Measurements from ENCODE around the gene CIAO3.
"Not testable (repeated sequence)": the region's sequence is repeated elsewhere in the genome, so short reads cannot be mapped to it uniquely, and the experiment has no call there.

The CIAO3 gene

DNA sequence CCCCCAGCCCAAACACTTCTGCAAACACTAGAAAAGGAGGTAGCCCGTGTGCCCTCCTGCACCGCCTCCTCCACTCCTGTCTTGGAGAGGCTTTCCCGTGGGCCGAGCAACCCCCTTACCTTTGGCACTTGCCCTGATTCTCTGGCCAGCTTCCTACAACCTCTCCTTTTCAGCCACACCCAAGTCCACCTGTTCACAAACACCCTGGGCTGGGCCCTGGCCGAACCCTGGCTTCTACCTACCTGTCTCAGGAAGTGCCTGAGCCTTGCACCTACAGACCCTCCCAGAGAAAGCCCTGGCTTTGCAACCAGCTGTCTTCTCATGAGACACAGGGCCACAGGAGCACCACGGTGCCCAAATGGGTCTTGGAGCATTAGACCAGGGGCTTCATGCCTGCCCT, 21.9 kb downstream of the CIAO3 start:
- DNase-seq: no peak
- peak overlapping the region; percentile 85 for H3K4me3 Mint-ChIP-seq
- no peaks in the 10 kb centered on the region for H3K9me3 Mint-ChIP-seq
- H3K36me3 Mint-ChIP-seq (ENCODE audit: low read depth): no peaks in the 10 kb centered on the region
- peak overlapping the region; percentile 50 for H3K27ac Mint-ChIP-seq
- H3K4me1 Mint-ChIP-seq: peaks cover 23% of the 10 kb centered on the region
- no peak for ATAC-seq
- peaks cover 3% of the 10 kb centered on the region for H3K27me3 Mint-ChIP-seq

DNA sequence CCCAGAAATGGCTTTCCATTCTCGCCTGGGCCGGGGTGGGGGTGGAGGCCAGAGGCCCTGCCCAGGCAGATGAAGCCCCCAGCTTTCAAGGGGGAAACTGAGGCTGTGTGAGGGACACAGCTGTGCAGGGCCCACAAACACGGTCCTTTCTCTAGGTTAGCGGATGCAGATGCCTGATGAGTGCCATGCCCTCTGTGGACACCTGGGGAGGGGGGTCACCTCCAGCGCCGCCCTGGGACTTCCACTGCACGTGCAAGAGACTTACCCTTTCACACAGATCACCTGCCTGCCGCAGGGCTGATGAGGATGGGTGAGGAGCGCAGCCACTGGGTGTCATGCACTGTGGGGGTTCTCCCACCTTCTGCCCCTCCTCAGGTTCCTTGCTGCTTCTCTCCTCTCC, 22.4 kb downstream of the CIAO3 start:
- H3K4me3 Mint-ChIP-seq: no peak overlapping the region

DNA sequence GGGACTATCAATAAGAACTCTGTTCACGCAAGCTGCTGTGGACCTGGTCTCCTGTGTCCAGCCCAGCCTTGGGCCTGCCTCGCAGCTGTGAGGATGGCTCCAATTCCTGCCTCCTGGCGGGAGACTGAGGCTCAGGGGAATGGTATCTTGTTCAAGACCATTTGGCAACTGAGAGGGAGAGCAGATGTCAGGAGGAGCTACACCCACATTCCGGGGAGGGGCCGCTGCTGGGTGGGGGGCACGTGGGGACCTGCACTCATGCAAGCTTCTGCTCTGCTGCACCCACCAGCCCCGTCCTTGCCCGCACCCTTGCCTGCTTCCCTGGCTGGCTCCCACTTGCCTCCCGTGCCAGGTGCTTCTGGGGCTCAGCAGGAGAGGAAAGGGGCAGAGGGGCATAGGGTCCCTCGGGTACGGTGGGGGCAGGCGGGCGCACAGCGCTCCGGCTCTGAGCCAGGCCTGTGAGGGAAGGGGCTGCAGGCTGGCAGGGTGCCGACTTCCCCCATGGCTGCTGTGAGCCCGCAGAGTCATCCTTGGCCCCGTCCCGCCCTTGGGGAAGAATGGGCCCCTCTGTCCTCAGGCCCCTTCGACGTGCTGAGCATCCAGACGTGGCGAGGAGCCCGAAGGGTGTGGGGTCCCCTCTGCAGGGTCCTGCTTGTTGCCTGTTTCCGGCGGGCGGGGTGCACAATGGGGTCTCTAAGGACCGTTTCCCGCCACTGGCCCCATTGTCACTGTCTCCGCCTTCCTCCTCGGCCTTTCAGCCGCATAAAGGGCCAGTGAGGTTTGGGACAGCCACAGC, 23.1 kb downstream of the CIAO3 start:
- Mint-ChIP-seq H3K4me1 (peaks cover 23% of the 10 kb centered on the region), H3K9me3 (no peaks in the 10 kb centered on the region), H3K4me3 (no peak overlapping the region), H3K27ac (no peak overlapping the region), H3K36me3 (ENCODE audit: low read depth) (no peaks in the 10 kb centered on the region), H3K27me3 (peaks cover 10% of the 10 kb centered on the region)
- no peak for ATAC-seq
- DNase-seq: no peak

More for the DNA sequence above, 22.4 kb downstream of the CIAO3 start:
- peaks cover 7% of the 10 kb centered on the region for H3K27me3 Mint-ChIP-seq
- ATAC-seq: no peak
- H3K36me3 Mint-ChIP-seq (ENCODE audit: low read depth): no peaks in the 10 kb centered on the region
- peaks cover 23% of the 10 kb centered on the region for H3K4me1 Mint-ChIP-seq
- no peaks in the 10 kb centered on the region for H3K9me3 Mint-ChIP-seq
- H3K27ac Mint-ChIP-seq: no peak overlapping the region
- no peak for DNase-seq

DNA sequence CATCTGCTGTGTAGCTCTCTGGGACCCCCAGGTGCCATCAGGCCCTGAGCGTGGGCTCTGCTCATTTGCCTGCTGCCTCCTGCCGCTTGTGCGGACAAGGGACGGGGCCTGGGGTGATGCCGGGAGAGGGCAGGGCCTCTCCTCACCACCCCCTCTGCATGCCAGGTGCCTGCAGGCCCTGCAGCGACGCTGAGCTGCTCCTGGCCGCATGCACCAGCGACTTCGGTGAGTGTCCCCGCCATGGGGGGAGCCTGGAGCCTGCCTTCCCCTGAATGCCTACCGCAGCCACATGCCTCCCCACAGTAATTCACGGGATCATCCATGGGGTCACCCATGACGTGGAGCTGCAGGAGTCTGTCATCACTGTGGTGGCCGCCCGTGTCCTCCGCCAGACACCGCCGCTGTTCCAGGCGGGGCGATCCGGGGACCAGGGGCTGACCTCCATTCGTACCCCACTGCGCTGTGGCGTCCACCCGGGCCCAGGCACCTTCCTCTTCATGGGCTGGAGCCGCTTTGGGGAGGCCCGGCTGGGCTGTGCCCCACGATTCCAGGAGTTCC, 23.9 kb downstream of the CIAO3 start:
- Mint-ChIP-seq H3K9me3 (no peaks in the 10 kb centered on the region), H3K27me3 (peaks cover 14% of the 10 kb centered on the region), H3K4me1 (peaks cover 22% of the 10 kb centered on the region), H3K36me3 (ENCODE audit: low read depth) (no peaks in the 10 kb centered on the region), H3K27ac (no peak overlapping the region), H3K4me3 (peak overlapping the region; percentile 61)
- ATAC-seq: no peak
- DNase-seq: no peak

DNA sequence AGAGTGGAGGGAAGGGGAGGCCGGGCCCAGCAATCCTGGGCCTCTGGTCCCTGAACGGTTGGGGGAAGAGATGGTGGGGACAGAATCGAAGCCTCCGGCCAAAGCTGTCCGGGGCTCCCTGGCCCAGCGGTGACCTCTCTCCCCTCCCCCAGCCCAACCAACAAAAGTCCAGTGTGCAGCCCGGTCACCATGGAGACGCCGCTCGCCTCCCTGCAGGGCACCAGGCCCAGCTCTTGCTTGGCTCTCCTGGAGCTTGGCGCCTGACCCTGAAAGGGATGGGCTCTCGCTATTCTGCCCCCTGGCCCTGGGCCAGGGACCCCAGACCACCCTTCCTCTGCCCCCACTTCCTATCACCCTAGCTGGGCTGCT, 24.6 kb downstream of the CIAO3 start:
- DNase-seq (no peak), ATAC-seq (no peak)
- Mint-ChIP-seq H3K4me1 (peaks cover 22% of the 10 kb centered on the region), H3K4me3 (peak overlapping the region; percentile 61), H3K27me3 (peaks cover 15% of the 10 kb centered on the region), H3K27ac (no peak overlapping the region), H3K9me3 (no peaks in the 10 kb centered on the region), H3K36me3 (ENCODE audit: low read depth) (no peaks in the 10 kb centered on the region)

DNA sequence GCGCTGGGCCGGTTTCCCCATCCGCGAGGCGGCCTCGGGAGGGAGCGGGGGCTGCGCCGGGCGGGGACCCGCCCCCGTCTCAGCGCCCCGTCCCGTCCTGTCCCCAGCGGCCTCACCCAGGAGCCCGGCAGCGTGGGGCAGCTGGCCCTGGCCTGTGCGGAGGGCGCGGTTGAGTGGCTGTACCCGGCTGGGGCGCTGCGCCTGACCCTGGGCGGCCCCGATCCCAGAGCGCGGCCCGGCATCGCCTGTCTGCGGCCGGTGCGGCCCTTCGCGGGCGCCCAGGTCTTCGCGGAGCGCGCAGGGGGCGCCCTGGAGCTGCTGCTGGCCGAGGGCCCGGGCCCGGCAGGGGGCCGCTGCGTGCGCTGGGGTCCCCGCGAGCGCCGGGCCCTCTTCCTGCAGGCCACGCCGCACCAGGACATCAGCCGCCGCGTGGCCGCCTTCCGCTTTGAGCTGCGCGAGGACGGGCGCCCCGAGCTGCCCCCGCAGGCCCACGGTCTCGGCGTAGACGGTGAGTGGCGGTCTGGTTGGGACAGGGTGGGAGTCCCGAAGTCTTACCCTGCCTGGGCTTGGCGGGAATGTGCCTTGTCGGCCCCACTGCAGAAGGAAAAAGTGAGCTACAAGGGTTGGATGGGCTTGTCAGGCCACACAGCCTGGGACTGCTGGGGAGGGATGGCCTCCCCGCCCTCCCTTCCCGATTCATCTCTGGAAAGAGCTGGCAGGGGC, 25.2 kb downstream of the CIAO3 start:
- H3K27ac Mint-ChIP-seq: no peak overlapping the region
- DNase-seq: peak; percentile 43
- peak; percentile 5 for ATAC-seq
- no peaks in the 10 kb centered on the region for H3K36me3 Mint-ChIP-seq (ENCODE audit: low read depth)
- H3K27me3 Mint-ChIP-seq: peaks cover 17% of the 10 kb centered on the region
- peaks cover 22% of the 10 kb centered on the region for H3K4me1 Mint-ChIP-seq
- no peaks in the 10 kb centered on the region for H3K9me3 Mint-ChIP-seq
- peak overlapping the region; percentile 61 for H3K4me3 Mint-ChIP-seq

DNA sequence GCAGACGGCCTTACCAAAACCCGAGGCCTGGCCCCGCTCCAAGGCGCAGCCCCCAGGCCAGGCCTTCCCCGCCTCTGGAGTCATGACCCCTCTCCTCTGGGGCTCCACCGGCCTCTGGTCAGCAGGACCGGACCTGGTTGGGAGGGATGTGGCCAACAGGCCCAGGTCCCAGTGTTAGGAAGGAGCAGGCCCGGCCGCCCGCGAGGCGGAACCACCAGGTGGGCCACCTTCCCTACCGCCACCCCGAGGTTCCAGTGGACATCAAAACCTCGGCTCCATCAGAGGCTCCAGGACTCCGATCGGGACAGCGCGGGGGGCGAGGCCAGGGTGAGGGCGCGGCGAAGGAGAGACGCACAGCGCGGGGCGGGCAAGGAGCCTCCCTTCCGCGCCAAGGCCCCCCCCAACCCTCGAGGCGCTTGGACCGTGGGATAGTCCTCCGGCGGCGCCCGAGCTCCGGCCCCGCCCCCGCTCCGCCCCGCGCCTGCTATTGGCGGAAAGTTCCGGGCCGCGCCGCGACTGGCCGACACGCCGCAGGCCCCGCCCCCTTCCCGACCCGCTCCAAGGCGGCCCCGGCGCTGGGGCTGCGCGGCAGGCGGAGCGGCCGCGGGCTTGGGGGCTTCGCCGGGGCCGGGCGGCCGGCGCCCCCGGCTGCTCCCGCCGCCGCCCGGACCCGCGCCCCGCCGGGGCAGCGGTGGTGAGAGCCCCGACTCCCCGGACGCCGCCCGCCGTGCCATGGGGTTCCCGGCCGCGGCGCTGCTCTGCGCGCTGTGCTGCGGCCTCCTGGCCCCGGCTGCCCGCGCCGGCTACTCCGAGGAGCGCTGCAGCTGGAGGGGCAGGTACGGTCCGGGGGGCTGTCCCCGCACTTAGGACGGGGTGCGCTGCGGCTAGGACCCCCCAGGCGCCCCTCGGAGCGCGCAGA, 26.0 kb downstream of the CIAO3 start, which contains the start of gene METRN:
METRN (plus strand) TSS at position 561 of the 919 bp plus-strand sequence; CDS start at position 733, 172 bp downstream.
- Mint-ChIP-seq H3K4me1 (peaks cover 18% of the 10 kb centered on the region), H3K4me3 (peak within 1 kb of the TSS; percentile 61), H3K27me3 (peaks cover 19% of the 10 kb centered on the region), H3K36me3 (ENCODE audit: low read depth) (no peaks in the 10 kb centered on the region), H3K9me3 (no peaks in the 10 kb centered on the region), H3K27ac (no peak within 1 kb of the TSS)
- ATAC-seq: peak; percentile 77
- peak; percentile 95 for DNase-seq

DNA sequence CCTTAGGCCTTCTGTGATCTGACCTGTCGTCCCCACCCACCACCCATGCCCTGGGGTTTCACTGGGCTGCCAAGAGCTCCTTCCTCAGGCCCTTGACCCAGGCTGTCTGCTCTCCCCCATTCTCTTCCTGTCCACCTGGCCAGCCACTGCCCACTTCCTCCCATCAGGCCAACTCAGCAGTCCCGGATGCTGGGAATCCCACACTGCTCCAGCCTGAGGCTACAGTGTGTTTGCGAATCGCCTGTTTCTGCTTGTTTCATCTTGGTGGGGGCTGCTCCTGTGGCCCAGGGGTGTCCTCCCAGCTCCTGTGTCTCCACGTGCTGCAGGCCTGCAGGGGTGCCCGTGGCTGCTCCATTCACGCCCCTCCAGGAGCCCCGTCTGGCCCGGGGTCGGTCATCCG, 26.7 kb downstream of the CIAO3 start:
- H3K27me3 Mint-ChIP-seq: peaks cover 24% of the 10 kb centered on the region
- no peak for DNase-seq
- ATAC-seq: no peak
- no peak overlapping the region for H3K4me3 Mint-ChIP-seq
- no peak overlapping the region for H3K27ac Mint-ChIP-seq
- no peaks in the 10 kb centered on the region for H3K36me3 Mint-ChIP-seq (ENCODE audit: low read depth)
- no peaks in the 10 kb centered on the region for H3K9me3 Mint-ChIP-seq
- H3K4me1 Mint-ChIP-seq: peaks cover 11% of the 10 kb centered on the region

DNA sequence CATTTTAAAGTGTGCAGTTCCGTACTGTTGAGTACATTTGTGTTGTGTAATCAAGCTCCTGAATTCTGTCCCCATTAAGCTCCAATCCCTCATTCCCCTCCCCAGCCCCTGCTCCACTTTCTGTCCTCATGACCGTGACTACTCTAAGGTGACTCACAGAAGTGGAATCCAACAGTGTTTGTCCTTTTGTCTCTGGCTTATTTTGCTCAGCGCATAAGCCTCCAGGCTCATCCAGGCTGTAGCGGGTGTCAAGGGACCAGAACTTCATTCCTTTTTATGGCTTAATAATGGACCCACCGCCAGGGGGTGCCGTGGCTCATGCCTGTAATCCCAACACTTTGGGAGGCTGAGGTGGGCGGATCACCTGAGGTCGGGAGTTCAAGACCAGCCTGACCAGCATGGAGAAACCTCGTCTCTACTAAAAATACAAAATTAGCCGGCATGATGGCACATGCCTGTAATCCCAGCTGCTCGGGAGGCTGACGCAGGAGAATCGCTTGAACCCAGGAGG, 28.0 kb downstream of the CIAO3 start:
- peaks cover 35% of the 10 kb centered on the region for H3K27me3 Mint-ChIP-seq
- H3K36me3 Mint-ChIP-seq (ENCODE audit: low read depth); H3K4me1 Mint-ChIP-seq; H3K27ac Mint-ChIP-seq; H3K4me3 Mint-ChIP-seq; ATAC-seq; H3K9me3 Mint-ChIP-seq: not testable (repeated sequence)
- DNase-seq: peak; percentile 73

DNA sequence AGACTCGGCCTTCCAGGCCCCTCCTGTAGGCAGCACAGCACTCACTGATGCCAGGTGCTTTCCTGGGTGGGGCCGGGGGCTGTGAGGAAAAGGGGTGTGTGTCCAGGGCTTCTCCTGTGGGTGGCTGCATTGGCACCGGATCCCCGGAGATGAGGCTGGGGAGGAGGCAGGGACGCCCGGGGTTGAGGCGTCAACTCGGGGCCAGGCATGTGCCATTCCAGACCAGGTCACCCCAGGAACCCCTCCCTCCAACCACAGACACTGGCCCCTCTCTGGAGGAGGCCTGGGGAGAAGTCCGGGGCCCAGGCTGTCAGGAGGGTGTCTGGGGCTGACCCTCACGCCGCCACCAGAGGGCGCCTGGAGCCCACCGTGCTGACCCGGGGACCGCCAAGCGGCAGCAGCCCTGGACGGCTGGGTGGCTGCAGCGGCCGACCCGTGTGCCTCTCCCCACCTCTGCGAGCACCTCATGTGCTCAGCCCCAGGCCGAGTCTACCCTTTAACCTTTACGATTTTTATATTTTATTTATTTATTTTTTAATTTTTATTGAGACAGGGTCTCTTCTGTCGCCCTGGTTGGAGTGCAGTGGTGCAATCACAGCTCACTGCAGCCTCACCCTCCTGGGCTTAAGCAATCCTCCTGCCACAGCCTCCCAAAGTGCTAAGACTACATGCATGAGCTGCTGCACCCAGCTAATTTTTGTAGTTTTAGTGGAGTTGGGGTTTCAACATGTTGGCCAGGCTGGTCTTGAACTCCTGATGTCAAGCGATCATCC, 29.1 kb downstream of the CIAO3 start:
- no peaks in the 10 kb centered on the region for H3K36me3 Mint-ChIP-seq (ENCODE audit: low read depth)
- H3K4me1 Mint-ChIP-seq: peaks cover 6% of the 10 kb centered on the region
- no peak overlapping the region for H3K27ac Mint-ChIP-seq
- peak; percentile 89 for DNase-seq
- no peak overlapping the region for H3K4me3 Mint-ChIP-seq
- peaks cover 43% of the 10 kb centered on the region for H3K27me3 Mint-ChIP-seq
- H3K9me3 Mint-ChIP-seq: no peaks in the 10 kb centered on the region
- ATAC-seq: peak; percentile 58

DNA sequence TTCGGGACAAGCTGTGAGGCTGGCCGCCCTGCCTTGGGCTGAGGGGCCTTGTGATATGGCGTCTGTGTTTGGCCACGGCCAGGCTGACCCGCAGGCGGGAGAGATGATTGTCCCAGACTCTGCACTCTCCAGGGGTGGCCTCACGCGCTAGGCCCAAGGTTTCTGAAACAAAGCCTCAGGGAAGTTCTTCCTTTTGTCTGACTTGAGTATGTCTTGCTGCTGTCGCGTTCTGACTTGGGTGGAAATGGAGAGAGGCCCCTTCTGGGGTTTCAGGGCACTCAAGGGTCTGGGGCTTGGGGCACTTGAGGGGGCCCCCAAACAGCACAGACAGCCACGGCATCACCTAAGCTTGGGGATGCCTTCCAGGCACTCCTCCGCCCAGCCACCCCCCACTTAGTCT, 29.7 kb downstream of the CIAO3 start:
- H3K27ac Mint-ChIP-seq: no peak overlapping the region
- no peaks in the 10 kb centered on the region for H3K9me3 Mint-ChIP-seq
- no peak overlapping the region for H3K4me3 Mint-ChIP-seq
- peaks cover 5% of the 10 kb centered on the region for H3K4me1 Mint-ChIP-seq
- no peaks in the 10 kb centered on the region for H3K36me3 Mint-ChIP-seq (ENCODE audit: low read depth)
- peaks cover 50% of the 10 kb centered on the region for H3K27me3 Mint-ChIP-seq
- DNase-seq (no peak), ATAC-seq (no peak)

DNA sequence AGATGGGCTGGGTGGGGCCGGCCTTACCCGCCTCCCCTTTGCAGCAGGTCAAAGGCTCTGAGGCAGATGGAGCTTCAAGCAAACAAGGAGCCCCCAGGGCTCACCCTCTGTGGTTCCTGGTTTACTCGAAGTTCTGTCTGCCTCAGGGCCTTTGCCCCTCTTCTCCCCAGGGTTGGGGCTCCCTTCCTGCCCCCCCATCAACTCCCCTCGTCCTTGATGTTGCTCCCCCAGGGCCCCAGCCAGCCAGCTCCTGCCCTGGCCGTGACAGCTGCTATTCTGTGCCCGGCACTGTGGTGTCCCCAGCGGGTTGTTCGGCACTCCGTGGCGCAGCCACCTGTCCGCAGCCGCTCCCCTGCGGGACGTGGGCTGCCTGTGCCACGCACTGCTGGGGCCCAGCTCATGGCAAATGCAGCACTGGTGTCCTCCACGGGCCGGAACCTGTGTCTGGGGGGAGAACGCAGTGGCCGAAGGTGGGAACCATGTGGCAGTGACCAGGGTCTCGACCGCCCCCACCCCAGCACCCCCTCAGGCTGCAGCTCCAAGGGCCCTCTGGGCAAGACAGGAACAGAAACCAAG, 30.2 kb downstream of the CIAO3 start:
- peaks cover 50% of the 10 kb centered on the region for H3K27me3 Mint-ChIP-seq
- ATAC-seq: no peak
- H3K27ac Mint-ChIP-seq: no peak overlapping the region
- H3K36me3 Mint-ChIP-seq (ENCODE audit: low read depth): no peaks in the 10 kb centered on the region
- no peak for DNase-seq
- H3K4me1 Mint-ChIP-seq: peaks cover 5% of the 10 kb centered on the region
- no peaks in the 10 kb centered on the region for H3K9me3 Mint-ChIP-seq
- H3K4me3 Mint-ChIP-seq: no peak overlapping the region
